GM19035 (cell line): Measurements from ENCODE around the gene MN1.
"Not testable (repeated sequence)": the region's sequence is repeated elsewhere in the genome, so short reads cannot be mapped to it uniquely, and the experiment has no call there.

Experiments used
- ATAC-seq: cut with Tn5 transposase; IDR thresholded peaks from one replicate; pipeline ENCODE4 v1.9.1; 2021; ENCODE audit not compliant: unreplicated experiment

Gene MN1

DNA sequence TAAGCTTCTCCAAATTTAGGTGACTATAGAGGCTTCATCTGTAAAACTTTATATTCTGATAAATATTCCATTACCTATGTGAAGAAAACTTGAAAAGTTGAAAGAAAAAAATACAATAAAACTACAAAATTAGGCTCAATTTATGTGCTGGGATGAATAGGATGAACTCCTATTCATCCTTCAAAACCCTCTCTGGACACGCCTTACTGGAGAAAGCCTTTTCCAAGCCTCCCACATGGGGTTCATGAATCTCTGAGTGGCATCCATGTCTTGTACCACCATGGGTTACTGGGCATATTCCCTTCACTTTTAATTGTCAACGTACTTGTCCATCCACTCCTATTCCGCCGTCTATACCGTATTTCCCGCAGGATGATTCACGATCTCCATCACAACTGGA, 55.7 kb downstream of the MN1 start:
- ATAC-seq, result no peak

DNA sequence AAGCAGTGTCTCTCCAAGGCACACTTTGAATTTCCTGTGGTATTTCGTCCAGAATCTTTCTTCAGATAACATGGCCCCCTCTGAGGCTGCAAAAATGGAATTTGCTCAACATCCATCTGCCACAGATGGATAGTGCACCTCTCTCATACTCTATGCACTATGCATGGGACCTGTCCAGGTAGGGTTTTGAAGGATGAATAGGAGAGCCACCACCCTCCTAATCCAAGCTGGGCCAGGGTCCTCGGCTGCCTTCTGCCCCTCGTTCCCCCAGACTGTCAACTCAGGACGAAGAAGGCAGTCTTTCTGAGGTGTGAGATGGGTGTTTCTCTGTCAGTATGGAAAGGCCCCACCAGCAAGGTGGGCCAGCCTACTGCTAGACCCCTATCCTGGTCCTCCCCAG, 56.4 kb downstream of the MN1 start:
- ATAC-seq, result no peak

DNA sequence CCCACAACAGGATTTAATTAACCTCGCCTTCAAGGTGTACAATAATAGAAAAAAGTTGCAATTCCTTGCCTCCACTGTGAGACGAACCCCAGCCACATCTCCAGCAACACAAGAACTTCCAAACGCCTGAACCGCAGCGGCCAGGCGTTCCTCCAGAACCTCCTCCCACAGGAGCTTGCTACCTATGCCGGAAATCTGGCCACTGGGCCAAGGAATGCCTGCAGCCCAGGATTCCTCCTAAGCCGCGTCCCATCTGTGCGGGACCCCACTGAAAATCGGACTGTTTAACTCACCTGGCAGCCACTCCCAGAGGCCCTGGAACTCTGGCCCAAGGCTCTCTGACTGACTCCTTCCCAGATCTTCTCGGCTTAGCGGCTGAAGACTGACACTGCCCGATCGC, 57.5 kb downstream of the MN1 start:
- not testable (repeated sequence) for ATAC-seq

DNA sequence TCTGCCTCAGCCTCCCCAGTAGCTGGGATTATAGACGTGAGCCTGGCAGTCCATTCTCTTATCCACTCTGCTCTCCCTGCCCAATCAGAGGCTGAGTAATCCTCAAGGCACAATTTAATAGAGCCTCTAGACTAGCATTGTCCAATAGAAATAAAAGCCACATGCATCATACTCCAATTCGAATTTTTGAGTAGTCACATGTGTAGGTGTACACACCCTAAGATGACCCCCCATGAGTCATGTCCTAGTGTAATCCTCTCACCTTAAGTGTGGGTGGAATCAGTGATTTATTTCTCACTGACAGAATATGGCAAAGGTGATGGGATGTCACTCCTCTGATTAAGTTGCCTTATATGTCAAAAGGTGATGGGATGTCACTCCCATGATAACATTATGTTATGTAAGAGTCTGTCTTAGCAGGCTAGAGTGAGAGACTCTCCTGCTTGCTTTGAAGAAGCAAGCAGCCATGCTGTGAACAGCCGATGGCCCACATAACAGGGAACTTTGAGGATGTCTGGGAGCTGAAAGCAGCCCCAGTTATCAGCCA, 61.3 kb downstream of the MN1 start:
- no peak for ATAC-seq

DNA sequence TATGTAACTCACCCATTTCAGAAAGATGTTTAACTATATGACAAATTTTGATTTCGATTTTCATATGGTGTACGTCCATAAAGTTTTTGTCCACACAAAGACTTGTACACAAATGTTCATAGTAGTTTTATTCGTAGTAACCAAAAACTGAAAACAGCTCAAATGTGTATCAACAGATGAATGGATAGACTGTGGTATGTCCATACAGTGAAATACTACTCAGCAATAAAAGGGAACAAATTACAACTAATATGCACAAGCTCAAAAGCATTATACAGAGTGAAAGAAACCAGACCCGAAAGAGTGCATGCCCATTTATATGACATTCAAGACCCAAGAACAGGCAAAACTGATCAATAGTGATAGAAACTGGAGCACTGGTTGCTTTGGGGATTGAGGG, 64.0 kb downstream of the MN1 start:
- ATAC-seq, result no peak

DNA sequence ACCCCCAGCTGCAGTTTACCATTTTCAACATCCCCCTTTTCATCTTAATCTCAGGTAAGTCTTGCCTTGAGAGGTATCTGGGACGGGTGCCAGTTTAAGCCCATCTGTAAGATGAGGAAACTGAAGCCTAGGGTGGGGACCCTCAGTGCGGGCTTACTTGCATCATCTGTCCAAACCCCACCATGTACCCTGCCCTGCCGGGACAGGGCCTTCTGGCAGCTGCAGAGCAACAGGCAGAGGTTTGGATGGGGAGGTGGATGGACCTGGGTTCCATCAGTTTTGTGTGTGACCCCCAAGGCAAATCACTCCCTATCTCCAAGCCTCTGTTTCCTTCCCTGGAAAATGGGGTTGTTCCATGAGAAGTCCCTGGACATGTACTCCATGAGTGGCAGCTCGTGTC, 67.5 kb downstream of the MN1 start:
- ATAC-seq, result no peak

DNA sequence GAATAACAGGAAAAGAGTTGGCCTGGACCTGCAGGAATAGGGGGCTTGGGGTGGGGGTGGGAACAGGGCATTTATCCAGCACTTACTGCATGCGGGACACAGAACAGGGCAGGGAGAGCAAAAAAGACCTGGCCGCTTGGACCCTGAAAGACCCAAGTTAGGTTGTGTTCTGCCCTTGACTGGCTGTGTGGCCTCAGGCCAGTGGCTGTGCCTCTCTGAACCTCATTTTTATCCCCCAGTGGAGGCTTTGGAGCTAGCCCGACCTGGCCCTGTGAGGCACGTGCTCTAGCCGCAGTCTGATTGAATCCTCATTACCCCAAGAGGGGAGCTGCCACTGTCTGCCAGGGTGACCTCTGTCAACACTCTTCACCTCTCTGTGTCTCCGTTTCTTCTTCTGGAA, 68.7 kb downstream of the MN1 start:
- ATAC-seq, result no peak

DNA sequence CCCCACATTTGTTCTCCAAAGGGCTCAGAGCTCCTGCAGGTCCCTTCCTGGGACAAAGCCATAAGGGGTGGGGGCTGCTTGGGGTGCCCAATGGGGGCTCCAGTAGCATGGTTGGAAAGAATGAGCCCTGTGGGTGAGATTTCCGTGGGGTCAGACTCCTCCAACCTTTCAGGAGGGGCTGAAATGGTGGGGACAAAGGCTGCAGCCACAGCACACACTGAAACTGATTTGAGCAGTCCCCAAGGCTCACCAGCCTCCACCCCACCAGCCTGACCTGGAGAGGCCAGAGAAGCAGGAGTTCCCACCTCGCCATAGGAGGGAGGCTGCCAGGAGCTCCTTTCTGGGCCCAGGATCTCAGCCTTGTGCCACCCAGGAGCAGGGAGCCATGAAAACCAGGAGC, 69.2 kb downstream of the MN1 start:
- ATAC-seq, result no peak

DNA sequence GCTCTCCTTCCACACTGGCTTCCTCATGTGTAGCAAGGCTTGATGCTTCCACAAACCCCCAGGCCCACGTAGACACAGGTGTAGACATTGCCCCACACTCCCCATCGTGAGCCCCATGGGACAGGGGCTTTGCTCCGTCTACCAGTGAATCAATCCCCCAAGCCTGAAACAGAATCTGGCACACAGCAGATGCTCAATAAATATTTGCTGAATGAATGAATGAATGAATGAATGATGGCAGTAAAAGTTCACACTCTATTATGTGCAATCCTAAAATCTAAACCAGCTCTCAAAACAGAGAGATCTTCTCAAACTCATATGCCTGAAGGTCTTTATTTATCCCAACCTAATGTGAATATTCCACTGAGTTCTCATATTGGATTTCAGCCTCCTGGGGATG, 69.9 kb downstream of the MN1 start:
- ATAC-seq, result no peak

DNA sequence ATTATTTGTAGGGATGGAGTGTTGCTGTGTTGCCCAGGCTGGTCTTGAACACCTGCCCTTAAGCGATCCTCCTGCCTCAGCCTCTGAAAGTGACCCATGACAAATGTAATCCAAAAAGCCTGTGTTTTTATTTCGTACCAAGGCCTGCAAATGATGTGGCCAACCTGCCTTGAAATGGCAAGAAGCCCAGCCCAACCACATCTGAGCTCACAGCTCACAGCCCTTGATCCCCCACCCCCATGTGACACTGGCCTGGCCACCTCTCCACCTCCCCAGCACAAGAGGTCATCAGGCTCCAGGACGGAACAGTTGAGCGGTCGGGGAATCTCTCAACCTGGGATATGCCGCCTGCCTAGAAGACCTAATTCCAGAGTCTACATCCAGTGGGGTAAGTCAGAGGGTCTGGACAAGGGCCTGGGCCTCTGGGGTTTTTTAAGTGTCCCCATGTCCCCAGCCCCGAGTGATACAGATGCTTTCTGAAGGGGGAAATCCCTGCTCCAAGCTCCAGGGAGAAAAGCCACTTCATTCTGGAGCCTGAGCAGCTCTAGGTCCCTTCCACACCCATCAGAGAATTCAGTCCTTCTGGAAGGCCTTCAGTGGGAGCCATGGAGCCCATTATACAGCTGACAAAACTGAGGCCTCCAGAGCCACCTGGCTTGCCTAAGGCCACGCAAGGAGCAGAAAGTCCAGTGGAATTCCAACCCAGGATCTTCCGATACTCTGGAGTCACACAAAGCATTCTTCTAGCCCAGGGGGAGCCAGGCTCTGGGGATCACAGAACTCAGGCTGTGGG, 70.7 kb downstream of the MN1 start:
- no peak for ATAC-seq

DNA sequence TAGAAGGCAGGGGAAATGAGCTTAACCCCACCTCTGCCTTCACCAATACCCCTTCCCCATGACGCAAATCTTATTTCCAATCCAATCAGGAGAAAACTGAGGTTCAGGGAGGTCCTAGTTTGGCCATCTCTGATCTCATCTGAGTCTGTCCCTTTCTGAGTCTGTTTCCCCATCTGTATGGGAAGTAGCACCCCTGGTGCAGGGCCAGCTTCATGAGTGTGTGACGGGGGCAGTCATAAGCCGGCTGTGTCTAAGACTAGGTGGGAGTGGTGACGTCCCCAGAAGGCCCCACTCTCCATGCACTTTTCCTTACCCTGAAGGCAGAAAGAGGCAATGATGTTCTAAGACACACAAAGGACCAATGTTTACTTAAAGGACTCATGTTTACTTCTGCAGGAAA, 72.3 kb downstream of the MN1 start:
- no peak for ATAC-seq

DNA sequence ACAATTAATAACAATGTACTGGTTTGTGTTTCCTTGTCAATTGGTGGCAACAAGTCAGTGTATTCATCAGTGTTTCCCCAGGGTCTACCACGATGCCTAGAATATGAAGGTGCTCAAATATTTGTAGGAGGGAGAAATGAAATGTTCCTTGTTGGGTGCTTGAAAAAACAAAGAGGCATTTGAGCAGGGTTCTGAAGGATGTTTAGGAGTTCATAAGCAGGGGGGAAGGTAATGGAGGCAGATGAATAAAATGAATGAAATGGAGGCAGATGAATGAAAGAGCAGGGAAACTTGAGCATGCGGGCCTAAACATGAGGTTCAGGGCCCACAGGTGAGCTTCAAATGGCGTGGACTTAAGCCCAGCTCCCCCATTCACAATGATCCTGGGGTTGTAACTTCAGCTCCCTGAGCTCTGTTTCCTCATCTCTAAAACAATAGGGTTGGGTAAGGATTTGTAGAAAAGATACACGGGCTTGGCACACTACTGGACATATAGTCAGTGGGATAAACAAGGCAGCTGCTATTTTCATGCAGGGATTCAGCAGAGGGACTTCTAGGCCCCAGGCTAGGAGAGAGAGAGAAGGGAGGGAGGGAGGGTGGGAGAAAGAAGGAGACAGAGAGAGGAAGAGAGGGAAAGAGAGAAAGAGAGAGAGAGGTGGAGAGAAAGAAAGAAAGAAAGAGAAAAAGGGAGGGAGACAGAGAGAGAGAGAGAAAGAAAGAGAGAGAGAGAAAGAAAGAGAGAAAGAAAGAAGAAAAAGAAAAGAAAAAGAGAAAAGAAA, 73.7 kb downstream of the MN1 start:
- no peak for ATAC-seq

DNA sequence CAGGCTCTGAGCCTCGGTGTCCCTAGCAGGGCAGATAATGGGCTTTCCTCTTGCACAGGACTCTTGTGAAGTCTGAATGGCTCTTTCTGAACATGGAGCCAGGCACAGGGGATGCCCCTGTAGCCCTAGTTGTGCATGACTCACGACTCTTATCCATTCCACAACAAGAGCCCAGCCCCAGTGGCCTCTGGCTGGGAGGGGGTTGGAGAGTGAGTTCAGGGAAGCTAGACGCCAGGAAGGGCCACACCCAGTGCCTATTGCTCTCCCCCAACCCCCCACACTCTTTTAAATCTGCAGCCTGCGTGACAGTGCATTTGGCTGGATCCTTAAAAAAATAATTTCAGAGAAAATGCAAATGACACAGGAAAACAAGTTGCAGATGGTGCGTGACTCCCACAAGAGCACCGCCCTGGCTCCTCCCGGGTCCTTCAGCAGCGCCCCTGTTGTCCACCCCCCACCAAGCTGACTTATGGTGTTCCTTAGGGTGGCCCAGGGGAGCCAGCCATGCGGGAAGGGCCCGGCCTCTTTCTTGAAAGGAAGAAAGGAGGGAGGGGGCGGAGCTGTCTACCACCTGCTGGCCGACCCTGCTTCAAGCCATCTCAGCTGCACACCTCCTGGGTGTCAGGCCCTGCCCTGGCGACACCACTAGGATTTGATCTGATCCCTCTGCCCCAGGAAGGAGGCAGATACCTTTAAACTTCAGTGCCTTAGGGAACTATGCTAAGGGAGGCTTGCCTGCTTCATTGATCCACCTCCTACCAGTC, 74.7 kb downstream of the MN1 start:
- no peak for ATAC-seq

DNA sequence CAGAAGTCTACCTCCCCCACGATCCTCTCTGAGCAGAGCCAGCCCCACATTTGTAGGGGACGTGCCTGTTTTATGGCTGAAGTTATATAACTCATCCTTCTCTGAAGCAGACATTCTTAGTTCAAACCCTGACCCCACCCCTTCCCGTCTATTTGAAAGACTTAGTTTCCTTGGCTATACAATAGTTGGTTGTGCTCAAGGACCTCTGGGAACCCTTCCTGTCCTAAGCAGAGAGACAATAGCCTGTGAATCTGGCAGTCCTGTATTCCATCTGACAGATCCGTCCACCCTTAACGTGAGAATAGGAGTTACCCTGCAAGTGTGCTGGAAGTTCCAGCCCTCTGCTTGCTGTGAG, 75.2 kb downstream of the MN1 start:
- ATAC-seq, result no peak

DNA sequence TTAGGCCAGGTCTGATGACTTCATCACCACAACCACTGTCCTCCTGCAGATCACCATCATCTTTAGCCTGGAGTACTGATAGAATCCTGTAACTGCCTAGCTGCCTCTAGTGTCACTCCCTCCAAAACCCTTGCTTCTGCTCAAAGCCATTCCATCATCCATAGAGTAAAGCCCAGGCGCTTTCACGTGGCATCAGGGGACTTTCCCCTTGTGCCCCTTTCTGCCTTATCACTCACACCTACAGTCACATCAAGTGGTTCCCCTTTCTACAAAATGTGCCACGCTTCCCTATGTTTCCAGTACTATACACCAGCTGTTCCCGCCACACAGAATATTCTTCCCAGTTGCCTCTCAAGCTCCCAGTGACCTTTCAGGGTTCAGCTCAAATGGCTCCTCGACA, 75.9 kb downstream of the MN1 start:
- ATAC-seq, result no peak

DNA sequence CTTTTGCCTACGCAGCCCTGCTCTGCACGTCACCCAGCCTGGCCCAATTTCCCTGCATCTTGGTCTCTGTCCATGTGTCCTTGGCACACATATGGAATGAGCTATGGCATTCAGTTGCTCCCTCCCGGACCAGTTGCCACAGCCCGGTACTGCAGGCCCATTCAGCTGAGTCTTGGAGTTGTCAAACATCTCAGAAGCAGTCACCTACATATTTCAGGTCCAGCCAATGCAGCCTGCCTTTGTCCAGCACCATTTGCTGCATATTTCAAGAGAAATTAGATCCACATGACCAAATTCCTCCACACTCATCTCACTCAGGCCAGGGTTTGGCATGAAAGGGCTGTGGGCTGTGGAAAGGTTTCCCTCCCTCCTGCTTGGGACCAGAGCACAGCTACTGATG, 76.8 kb downstream of the MN1 start:
- no peak for ATAC-seq

DNA sequence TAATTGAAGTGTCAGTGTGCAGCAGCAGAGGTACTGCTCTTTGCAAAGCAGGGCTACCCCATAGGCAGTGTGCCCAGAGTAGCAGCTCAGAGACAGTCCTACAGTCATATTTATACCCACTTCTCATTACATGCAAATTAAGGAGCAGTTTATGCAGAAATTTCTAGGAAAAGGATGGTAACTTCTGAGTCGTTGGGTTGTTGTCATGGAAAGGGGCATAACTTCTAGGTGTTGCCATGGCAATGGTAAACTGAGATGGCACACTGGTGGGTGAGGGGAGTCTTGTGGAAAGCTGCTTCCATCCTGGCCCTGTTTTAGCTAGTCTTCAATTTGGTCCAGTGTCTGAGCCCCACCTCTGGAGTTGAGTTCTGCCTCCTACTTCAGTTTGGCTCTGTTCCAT, 77.4 kb downstream of the MN1 start:
- ATAC-seq, result no peak

DNA sequence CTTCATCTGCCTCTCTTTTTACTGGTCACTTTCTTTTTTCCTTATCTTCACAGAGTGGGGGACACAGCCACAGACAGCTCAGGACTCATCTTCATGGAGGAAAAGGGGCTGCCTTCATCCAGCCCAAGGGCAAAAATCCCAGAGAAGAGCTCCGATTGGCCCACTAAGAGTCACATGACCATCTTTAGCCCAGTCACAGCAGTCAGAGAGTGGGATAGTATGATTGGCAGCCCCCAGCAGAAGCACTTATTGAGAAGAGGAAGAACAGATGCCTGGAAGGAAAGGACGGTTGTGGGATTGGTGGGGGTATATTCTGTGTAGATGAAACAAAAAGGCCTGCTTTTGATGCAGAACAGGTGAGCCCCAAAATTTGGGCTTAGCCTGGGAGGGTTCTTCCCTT, 77.8 kb downstream of the MN1 start:
- ATAC-seq, result no peak

DNA sequence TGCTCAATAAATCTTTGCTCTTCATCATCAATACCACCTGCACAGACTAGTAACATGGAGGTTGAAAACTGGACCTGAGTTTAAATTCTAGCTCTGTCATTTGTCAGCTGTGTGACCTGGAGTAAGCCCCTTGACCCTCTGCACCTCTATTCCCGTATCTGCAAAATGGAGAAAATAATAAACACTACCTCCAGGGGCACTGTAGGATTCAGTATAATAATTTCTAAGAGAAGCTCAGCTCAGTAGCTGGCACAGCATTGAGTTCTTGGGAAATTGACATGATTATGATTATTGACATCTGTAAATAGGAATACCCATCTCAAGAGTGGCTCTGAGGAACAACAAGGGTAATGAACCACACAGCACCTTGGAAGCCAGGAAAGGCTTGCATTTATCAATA, 78.4 kb downstream of the MN1 start:
- ATAC-seq, result no peak

DNA sequence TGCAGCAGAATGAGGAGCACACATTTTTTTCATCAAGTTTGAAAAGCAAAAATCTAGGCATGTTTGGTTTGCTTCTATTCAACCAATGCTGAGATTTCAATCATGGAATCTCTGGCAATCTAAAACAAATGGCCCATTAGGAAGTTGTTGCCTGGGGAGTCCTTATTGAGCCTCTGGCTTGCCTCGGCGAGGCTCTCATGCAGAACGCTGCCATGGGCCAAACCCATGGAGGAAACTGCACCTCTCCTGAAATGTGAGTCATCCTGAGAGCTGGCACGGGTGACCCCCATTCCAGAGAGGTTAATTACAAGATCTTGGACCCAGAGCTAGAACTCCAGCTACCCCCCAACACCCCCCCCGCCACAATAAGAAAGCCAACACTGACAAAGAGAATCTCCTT, 80.7 kb downstream of the MN1 start:
- no peak for ATAC-seq

DNA sequence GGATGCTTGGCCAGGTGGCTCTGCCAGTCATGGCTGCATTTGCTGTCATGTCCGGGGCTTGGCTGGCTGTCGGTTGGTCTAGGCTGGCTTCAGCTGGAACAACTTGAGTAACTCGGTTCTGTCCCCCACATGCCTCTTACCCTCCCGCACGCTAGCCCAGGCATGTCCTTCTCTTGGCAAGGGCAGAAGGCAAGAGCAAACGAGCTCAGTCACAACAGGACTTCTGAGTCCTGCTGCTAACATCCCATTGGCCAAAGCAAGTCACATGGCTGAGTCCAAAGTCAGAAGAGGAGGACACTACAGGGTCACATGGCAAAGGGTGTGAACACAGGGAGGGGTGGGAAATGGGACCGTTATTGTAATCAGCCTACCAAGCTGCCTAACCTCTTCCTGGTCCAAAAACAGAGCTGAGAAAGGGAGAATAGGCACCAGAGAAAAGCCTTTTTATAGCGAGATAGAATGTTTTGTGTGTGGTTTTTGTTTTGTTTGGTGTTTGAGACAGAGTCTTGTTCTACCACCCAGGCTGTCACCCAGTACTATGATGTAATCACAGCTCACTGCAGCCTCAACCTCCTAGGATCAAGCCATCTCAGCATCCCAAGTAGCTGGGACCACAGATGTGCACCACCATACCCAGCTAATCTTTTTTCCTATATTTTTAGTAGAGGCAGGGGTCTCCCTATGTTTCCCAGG, 81.9 kb downstream of the MN1 start:
- no peak for ATAC-seq
